GM23338 (cell line): Measurements from ENCODE around the gene IST1. TPM values are rescaled to one million over a fixed set of nuclear protein-coding genes. Genes with fewer than 3 reads are reported as not detected.

Source experiments
- ATAC-seq: fragments of 200-7000 bp; cut with Tn5 transposase; 3 replicates; pipeline ENCODE4 v1.9.1; 2020
- DNase-seq: peaks from one replicate; pipeline ENCODE4 v3.0.0-alpha.2; 2015; ENCODE audit warnings: low spot score
- H2AFZ ChIP-seq: fragments of 200-600 bp; sonication (generic); 2 replicates; pipeline ENCODE4 v1.8.0; 2016; ENCODE audit warnings: antibody characterized with exemption, mild to moderate bottlenecking, moderate library complexity
- H3F3A ChIP-seq: fragments of 200-600 bp; sonication (generic); replicated peaks from 2 replicates; pipeline ENCODE4 v1.8.0; 2017; ENCODE audit warnings: antibody characterized with exemption, mixed run types, low read depth
- H3K27ac ChIP-seq: fragments of 200-600 bp; sonication (generic); 2 replicates; pipeline ENCODE4 v1.6.1; 2016; ENCODE audit warnings: low read depth
- H3K27me3 ChIP-seq: fragments of 200-600 bp; sonication (generic); 2 replicates; pipeline ENCODE4 v1.8.0; 2016; ENCODE audit warnings: mild to moderate bottlenecking, mixed run types, moderate library complexity; ENCODE audit not compliant: insufficient read depth
- H3K36me3 ChIP-seq: fragments of 200-600 bp; sonication (generic); 2 replicates; pipeline ENCODE4 v1.8.0; 2016; ENCODE audit warnings: mild to moderate bottlenecking; ENCODE audit not compliant: insufficient read depth
- H3K4me1 ChIP-seq: fragments of 200-600 bp; sonication (generic); 2 replicates; pipeline ENCODE4 v1.8.0; 2016; ENCODE audit warnings: mild to moderate bottlenecking, moderate library complexity; ENCODE audit not compliant: insufficient read depth
- H3K4me2 ChIP-seq: fragments of 200-600 bp; sonication (generic); 2 replicates; pipeline ENCODE4 v1.7.1; 2017; ENCODE audit warnings: mixed run types
- H3K4me3 ChIP-seq: fragments of 200-600 bp; sonication (generic); 2 replicates; pipeline ENCODE4 v1.6.1; 2016; ENCODE audit warnings: mixed run types
- H3K79me2 ChIP-seq: fragments of 200-600 bp; sonication (generic); replicated peaks from 2 replicates; pipeline ENCODE4 v1.8.0; 2017; ENCODE audit warnings: mild to moderate bottlenecking; ENCODE audit not compliant: insufficient read depth
- H3K9me2 ChIP-seq: fragments of 200-600 bp; sonication (generic); 2 replicates; pipeline ENCODE4 v1.8.0; 2017; ENCODE audit not compliant: insufficient read depth
- H4K20me1 ChIP-seq: fragments of 200-600 bp; sonication (generic); replicated peaks from 2 replicates; pipeline ENCODE4 v1.8.0; 2017; ENCODE audit warnings: mild to moderate bottlenecking; ENCODE audit not compliant: insufficient read depth
- H3K27ac Mint-ChIP-seq: 2 replicates; pipeline ENCODE4 v1.8.0; 2020; ENCODE audit warnings: inconsistent platforms, mild to moderate bottlenecking, moderate library complexity, mixed read lengths
- H3K27me3 Mint-ChIP-seq: 3 replicates; pipeline ENCODE4 v1.8.0; 2022; ENCODE audit warnings: low read depth, mild to moderate bottlenecking, moderate library complexity, mixed read lengths, inconsistent platforms; ENCODE audit not compliant: insufficient read depth, poor library complexity
- H3K36me3 Mint-ChIP-seq: 3 replicates; pipeline ENCODE4 v1.8.0; 2021; ENCODE audit warnings: low read depth, mild to moderate bottlenecking, inconsistent platforms, moderate library complexity, mixed read lengths
- H3K4me1 Mint-ChIP-seq: 3 replicates; pipeline ENCODE4 v1.8.0; 2020; ENCODE audit warnings: mild to moderate bottlenecking, inconsistent platforms, mixed read lengths
- H3K4me3 Mint-ChIP-seq: 3 replicates; pipeline ENCODE4 v1.8.0; 2021; ENCODE audit warnings: moderate library complexity, mild to moderate bottlenecking, inconsistent platforms, mixed read lengths
- H3K9me3 Mint-ChIP-seq: 3 replicates; pipeline ENCODE4 v1.8.0; 2020; ENCODE audit warnings: moderate library complexity, mild to moderate bottlenecking, inconsistent platforms, mixed read lengths
- CREB1 ChIP-seq: fragments of 250-450 bp; sonication (Bioruptor Pico); IDR thresholded peaks from 2 replicates; pipeline ENCODE4 v1.5.0; 2020; ENCODE audit warnings: low read depth, mild to moderate bottlenecking, moderate library complexity
- CTCF ChIP-seq, 2 experiments: fragments of 200-600 bp in 1 of 2; sonication (generic) in 1 of 2; conservative IDR thresholded peaks; 2 replicates each; pipeline versions ENCODE4 v1.5.1 to v1.6.1; 2016 to 2017; ENCODE audit warnings: antibody characterized with exemption in 2 of 2, low read depth in 2 of 2, mild to moderate bottlenecking in 2 of 2, moderate library complexity in 1 of 2
- ETS1 ChIP-seq: IDR thresholded peaks from 2 replicates; pipeline ENCODE4 v1.6.1; 2016; ENCODE audit warnings: antibody characterized with exemption
- EZH2 ChIP-seq: fragments of 200-600 bp; sonication (generic); IDR thresholded peaks from one replicate; pipeline ENCODE4 v1.8.0; 2017; ENCODE audit warnings: antibody characterized with exemption, mild to moderate bottlenecking, low read depth; ENCODE audit not compliant: unreplicated experiment
- EZH2phosphoT487 ChIP-seq: fragments of 200-600 bp; sonication (generic); IDR thresholded peaks from one replicate; pipeline ENCODE4 v1.8.1; 2018; ENCODE audit warnings: antibody characterized with exemption; ENCODE audit not compliant: unreplicated experiment
- JUNB ChIP-seq: IDR thresholded peaks from one replicate; pipeline ENCODE4 v1.6.1; 2016; ENCODE audit warnings: antibody characterized with exemption; ENCODE audit not compliant: unreplicated experiment
- NANOG ChIP-seq: IDR thresholded peaks from 2 replicates; pipeline ENCODE4 v1.6.1; 2016; ENCODE audit warnings: antibody characterized with exemption, borderline replicate concordance
- POLR2AphosphoS5 ChIP-seq: IDR thresholded peaks from 2 replicates; pipeline ENCODE4 v1.6.1; 2016; ENCODE audit warnings: antibody characterized with exemption, low read depth
- REST ChIP-seq: IDR thresholded peaks from one replicate; pipeline ENCODE4 v1.6.1; 2018; ENCODE audit warnings: antibody characterized with exemption; ENCODE audit not compliant: unreplicated experiment
- STAT1 ChIP-seq: IDR thresholded peaks from one replicate; pipeline ENCODE4 v1.6.1; 2016; ENCODE audit warnings: antibody characterized with exemption; ENCODE audit not compliant: unreplicated experiment
- ZNF114 ChIP-seq: fragments of 250-450 bp; sonication (Bioruptor Pico); IDR thresholded peaks from 2 replicates; pipeline ENCODE4 v1.5.0; 2020; ENCODE audit warnings: mild to moderate bottlenecking, moderate library complexity
- ZNF331 ChIP-seq: fragments of 250-450 bp; sonication (Bioruptor Pico); IDR thresholded peaks from 2 replicates; pipeline ENCODE4 v1.5.0; 2020; ENCODE audit warnings: low read depth, mild to moderate bottlenecking, moderate library complexity
- ZNF462 ChIP-seq: fragments of 250-450 bp; sonication (Bioruptor Pico); IDR thresholded peaks from 2 replicates; pipeline ENCODE4 v1.5.0; 2020; ENCODE audit warnings: mild to moderate bottlenecking, moderate library complexity
- polyA plus RNA-seq: library from polyadenylated mRNA; unstranded; fragments of >200 nt; fragmentation: Nextera tagmentation; extraction: Ambion mirVana; gene quantifications from 2 replicates; pipeline ENCODE4 v1.2.1, GENCODE V29; 2016
- total RNA-seq: library from RNA; depleted of rRNA; stranded (reverse); fragments of >200 nt; shearing (Covaris generic); gene quantifications from 2 replicates; pipeline ENCODE4 v1.2.3, GENCODE V29; 2014

IST1 gene
- total and polyA plus RNA-seq, 2 experiments from 2014 or later: 108 to 234 TPM

GRCh38 chr16:71945616-71946015 lies 50.3 kb downstream of the IST1 start:
- Mint-ChIP-seq H3K4me1 (peaks cover 3% of the 10 kb centered on the region; the same call in 2 of the 3 replicates), H3K27me3 (no peaks in the 10 kb centered on the region)
- no peak for ATAC-seq

More at GRCh38 chr16:71945616-71946015, 50.3 kb downstream of the IST1 start:
- Histone ChIP-seq H3K4me2 (no peak overlapping the region), H4K20me1 (no peaks in the 10 kb centered on the region), H3K27me3 (no peaks in the 10 kb centered on the region), H3K27ac (no peak overlapping the region), H3K4me1 (no peaks in the 10 kb centered on the region), H2AFZ (no peak overlapping the region), H3K36me3 (no peaks in the 10 kb centered on the region), H3K4me3 (no peak overlapping the region), H3K9me2 (no peaks in the 10 kb centered on the region), H3F3A (no peaks in the 10 kb centered on the region), H3K79me2 (no peaks in the 10 kb centered on the region)
- H3K27ac Mint-ChIP-seq: no peak overlapping the region
- DNase-seq: no peak
- H3K4me3 Mint-ChIP-seq: no peak overlapping the region
- no peaks in the 10 kb centered on the region; the same call in 2 of the 3 replicates for H3K36me3 Mint-ChIP-seq
- H3K9me3 Mint-ChIP-seq: peaks cover 4% of the 10 kb centered on the region; the same call in 2 of the 3 replicates
- TF ChIP-seq ZNF462 (CRISPR knock-in tag): no peak
- no peak for TF ChIP-seq EZH2
- no peak for TF ChIP-seq NANOG
- TF ChIP-seq JUNB: no peak
- TF ChIP-seq POLR2AphosphoS5: no peak
- TF ChIP-seq STAT1: no peak
- no peak for TF ChIP-seq ETS1
- TF ChIP-seq CTCF (conservative IDR thresholded peaks at IDR 0.05; ENCODE audit: low read depth in 2 of 2): no peak
- no peak for TF ChIP-seq EZH2phosphoT487
- no peak for TF ChIP-seq ZNF114 (CRISPR knock-in tag)
- TF ChIP-seq REST: no peak
- no peak for TF ChIP-seq CREB1 (CRISPR knock-in tag)
- no peak for TF ChIP-seq ZNF331 (CRISPR knock-in tag)
